Measurements from ENCODE around the gene SRCIN1.

The SRCIN1 gene

DNA sequence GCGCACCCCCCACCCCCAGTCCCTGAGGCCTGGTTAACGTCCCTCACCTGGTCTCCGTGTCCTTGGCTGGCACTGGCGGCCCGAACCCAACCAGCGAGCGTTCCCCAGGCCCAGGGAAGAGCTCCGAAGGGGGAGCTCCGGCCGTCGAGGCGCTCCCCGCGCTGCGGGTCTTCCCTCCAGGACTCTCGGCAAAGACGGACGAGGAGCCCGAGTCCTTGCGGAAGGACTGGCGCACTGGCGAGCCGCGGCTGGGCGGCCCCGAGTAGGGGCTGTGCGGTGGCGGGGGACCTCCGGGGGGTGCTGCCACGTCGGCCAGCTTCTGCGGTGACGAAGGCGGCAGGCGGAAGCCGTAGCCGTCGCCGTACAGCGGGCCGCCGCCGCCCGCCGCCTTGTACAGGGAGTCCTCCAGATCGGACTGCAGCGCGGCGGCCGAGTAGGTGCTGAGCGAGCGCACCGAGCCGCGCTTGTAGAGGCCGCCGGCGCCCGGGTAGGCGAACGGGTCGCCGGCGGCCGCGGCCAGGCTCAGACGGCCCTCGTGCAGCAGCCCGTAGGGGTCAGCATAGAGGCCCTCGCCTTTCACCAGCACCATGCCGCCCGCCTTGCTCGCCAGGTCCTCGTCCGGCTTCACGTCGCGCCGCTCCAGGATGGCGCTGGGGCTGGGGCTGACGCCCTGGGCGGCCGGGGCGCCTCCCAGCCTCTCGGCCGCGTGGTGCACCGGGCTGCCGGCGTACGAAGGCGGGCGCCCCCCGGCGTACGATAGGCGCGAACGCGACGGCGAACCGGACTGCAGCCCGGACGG lies 44.1 kb downstream of the SRCIN1 start:
- no peak for DNase-seq (ENCODE audit: low spot score)

GRCh38 chr17:38560503-38561318 lies 45.0 kb downstream of the SRCIN1 start:
- DNase-seq (ENCODE audit: low spot score): no peak

GRCh38 chr17:38559880-38560230 lies 45.9 kb downstream of the SRCIN1 start:
- DNase-seq (ENCODE audit: low spot score): no peak

DNA sequence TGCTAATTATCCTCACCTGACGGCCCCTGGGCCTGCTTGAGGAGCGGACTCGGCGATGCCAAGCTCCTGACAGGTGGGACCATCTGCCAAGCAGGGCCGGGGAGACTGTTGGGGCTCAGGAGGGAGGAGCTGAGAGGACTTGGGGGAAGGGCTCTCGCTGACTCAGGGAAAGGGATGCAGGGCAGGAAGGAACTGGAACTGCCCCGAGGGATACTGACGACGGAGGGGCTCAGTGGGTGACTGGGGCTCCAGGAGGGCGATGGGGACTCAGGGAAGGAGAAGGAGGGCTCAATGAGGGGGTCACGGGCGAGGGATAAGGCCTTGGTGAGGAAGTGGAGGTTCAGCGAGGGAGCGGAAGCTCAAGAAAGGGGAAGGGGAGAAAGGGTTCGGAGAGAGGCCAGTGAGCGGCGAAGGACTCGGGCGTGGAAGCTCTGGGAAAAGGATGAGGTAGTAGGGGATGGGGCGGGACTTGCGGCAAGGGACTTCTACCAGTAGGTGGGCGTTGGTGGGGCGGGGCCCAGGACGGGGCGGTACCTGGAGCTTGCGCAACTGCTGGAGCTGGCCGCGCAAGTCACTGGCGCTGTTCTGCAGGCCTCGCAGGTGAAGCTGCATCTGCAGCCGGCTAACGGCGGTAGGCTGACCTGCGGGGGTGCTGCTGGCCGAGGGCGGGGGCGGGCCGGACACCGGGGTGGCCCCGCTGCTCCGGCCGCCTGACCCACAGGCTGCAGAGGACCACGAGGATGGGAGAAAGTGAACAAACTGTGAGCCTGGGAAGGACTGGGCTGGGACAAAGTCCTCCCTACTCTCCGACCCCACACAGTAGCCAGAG lies 46.5 kb downstream of the SRCIN1 start:
- DNase-seq (ENCODE audit: low spot score): no peak

DNA sequence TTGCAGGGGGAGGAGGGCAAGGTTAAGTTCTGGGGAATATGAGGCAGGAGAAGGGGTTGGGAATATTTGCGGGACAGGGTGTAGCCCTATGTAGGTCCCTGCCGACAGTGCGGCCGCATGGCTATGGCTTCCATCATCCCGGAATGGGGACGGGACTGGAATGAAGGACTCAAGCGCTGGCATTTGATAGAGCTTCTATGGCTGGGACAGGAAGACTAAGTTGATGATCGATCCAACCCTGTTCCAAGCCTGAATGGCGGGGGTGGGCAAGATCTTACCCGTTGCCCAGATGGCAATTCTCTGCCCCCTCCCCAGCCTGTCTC lies 47.1 kb downstream of the SRCIN1 start:
- DNase-seq (ENCODE audit: low spot score): no peak

- DNase-seq (ENCODE audit: low spot score): peak; percentile 91
These were observed 47.7 kb downstream of the SRCIN1 start for GRCh38 chr17:38557836-38558727.

GRCh38 chr17:38557396-38557795 lies 48.4 kb downstream of the SRCIN1 start:
- no peak for DNase-seq (ENCODE audit: low spot score)

DNA sequence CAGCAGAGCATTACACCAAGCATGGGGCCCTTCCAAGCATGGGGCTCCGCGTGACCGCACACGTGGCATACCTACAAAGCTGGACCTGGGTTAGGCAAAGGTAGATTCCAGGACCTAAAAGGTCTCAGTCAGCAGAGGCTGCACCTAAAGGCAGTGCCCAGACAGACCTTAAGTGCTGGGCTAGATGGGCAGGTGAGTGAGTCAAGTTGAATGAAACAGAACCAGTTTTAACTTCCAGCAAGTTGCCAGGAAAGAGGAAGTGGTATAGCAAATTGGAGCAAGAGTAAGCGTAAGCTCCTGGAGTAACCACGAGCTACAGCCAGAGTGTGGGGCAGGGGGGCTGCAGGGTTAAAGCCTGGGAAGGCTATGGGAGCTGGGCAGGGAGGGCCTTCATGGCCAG lies 49.5 kb downstream of the SRCIN1 start:
- no peak for DNase-seq (ENCODE audit: low spot score)

DNA sequence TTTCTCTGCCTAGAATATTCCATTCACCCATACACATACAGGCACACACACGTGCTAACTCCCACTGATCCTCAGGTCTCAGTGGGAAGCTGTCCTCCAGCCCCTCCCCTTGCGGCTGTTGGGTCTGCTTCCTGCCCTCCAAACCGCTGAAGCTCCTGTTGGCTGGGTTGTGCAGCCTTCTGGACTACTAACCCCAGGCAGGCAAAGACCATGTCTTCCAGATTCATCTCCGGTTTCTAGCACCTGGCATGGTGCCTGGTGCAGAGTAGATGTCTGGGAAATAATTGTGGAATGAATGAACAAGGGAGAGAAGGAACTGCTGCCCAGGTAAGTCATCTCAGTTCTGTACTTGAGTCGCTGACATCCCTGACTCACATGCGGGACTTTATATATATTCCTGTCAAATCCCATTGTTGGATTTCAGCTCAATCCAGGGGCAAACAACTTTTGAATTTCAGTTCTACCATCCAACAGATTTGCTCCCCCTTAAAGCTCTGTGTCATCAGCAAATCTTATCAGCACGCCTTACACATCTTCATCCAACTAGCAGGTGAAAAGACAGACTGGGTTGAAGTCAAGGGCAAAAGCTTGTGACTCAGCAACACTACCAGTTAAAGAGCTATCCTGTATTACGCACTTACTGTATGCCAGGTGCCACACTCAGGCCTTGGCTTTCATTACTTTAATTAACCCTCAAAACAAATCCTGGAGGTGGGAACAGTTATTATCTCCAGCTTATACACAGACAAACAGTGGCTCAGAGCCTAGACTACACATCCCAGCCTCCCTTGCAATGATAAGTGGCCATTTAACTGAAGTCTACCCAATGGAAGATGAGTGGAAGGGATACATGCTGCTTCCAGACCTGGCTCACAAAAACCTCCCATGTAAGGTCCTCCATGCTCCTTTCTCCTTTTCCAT lies 51.1 kb downstream of the SRCIN1 start:
- no peak for DNase-seq (ENCODE audit: low spot score)

GRCh38 chr17:38552343-38552742 lies 53.4 kb downstream of the SRCIN1 start:
- no peak for DNase-seq (ENCODE audit: low spot score)

DNA sequence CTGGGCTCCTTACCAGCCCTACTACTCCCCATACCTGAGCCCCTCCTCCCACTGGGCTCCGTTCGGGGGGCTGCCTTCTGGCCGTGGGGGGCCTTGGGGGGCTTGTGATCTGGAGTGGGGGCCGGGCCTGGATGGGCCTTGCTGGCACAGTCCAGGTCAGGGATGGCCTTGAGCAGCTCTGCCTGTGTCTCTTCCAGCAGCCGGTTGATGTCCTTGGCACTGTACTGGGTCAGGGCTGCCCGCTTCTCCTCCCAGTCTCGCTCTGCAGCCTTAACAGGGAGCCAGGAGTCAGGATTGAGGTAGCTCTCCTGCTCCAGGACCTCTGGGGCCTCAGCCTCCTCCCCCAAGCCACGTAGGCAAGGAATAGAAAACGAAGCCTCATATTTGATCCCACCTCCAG lies 54.6 kb downstream of the SRCIN1 start:
- DNase-seq (ENCODE audit: low spot score): no peak

DNA sequence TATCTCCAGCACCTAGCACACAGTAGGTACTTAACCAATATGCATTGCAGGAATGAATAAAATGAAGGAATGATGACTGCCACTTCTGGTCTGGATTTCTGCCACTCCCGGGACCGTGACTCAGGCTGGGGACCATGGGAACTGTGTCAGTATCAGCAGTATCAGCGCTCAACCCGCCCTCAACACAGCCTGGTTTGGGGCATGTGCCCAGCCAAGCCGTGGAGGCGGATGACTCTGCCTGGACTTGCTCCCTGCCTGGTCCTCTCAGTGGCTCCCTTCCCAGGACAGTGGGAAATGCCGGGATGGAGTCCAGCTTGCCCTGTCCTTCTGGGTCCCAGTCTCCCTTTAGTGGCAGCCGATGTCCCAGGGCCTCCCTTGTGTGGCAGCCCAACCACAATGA lies 55.1 kb downstream of the SRCIN1 start:
- no peak for DNase-seq (ENCODE audit: low spot score)

DNA sequence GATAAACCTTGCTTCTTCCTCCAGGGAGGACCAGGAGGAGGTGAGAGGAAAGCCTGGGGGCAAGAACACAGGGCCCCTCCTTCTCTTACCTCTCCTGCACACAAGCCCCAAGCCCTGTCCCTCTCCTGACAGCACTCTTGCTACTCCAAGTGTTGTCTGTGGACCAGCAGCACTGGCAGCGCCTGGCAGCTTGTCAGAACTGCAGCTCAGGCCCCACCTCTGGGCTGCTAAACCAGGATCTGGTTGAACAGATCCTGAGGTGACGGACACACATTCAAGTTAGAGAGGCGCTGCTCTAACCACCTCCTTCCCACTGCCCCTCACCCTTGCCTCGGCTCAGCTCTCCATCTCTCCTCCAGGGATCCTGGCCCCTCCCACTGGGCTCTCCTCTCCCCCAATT lies 56.5 kb downstream of the SRCIN1 start:
- DNase-seq (ENCODE audit: low spot score): no peak

DNA sequence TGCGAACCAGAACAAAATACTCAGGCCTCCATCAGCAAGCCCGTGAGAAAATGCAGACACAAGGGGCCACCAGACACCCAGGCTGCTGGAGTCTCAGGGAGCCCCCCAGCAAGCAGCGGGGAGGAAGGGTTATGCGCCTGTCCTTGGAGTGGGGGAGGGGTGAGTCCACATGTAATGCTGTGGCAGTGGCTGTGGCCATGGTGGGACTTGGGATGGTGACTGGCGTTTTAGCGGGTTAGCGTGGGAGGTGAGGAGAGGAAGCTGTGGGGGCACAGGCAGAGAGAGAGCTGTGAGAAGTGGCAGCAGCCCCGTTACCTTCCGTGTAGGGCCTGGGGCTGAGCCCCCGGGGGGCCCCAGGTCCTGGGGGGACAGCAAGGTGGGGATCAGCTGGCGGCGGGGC lies 58.3 kb downstream of the SRCIN1 start:
- DNase-seq (ENCODE audit: low spot score): no peak

GRCh38 chr17:38546396-38546795 lies 59.4 kb downstream of the SRCIN1 start:
- no peak for DNase-seq (ENCODE audit: low spot score)

- no peak for DNase-seq (ENCODE audit: low spot score)
These were observed 60.1 kb downstream of the SRCIN1 start for GRCh38 chr17:38545531-38546225.

GRCh38 chr17:38544839-38545209 lies 60.9 kb downstream of the SRCIN1 start:
- DNase-seq (ENCODE audit: low spot score): no peak

DNA sequence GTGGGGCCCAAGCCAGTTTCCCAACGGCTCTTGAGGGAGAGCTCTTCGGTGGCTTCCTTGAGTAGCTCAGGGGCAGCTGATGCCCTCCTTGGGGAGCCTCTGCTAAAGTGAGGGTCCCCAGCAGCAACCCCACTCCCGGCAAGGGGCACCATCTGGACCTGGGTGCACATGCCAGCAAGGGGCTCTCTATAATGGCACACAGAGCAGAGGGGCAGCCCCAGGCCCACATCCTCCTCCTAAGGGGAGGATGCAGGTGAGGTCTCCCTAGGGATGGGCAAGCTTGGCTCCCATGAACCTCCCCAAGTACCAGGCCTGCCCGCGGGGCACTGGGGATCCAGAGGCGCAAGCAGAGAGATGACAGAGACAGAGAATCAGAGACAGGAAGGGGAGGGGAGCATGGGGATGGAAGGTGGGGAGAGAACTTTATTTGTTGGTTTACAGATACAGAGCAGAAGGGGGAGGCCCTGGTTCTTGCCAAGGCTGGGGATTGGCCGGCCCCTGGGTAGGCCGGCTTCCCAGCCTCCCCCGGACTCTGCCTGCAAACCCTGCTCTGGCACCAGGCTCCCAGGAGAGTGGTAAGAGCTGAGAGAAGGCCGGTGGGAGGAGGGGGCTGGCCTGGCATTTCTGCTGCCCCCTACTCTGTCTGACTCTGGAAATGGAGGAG lies 61.4 kb downstream of the SRCIN1 start:
- DNase-seq (ENCODE audit: low spot score): no peak

DNA sequence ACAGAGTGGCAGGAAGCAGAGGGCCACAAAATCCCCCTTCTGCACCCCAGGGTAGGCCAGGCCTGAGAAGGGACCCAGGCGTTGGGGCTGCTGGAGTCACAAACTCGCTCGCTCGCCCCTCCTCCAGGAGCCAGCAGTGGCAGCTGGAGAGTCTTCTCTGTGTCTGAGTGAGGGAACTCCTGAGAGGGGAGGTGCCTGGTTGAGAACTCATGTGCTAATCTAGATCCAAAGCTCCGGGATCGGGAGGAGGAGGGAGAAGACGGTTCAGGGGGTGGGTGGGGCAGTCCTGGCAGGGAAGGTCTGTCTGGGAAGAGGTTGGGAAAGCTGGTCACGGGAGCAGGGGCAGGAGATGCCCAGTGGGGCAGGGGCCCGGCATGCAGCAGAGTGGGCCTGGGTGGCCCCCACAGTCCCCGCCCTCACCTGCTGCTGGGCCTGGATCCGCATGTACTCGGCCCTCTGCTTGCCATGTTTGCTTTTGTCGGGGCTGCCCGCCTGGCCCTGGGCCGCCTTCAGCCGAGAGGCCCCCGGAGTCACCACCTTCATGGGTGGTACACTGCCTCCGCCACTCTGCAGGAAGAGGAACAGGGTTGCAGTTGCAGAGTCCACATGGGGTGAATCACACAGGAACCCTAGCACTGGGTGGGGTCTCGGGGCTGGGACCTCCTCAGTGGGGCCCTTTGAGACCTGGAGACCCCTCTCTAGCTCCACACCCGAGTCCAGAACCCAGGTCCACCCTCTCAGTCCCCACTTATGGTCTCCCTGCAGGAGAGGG lies 62.2 kb downstream of the SRCIN1 start:
- no peak for DNase-seq (ENCODE audit: low spot score)
